ENCODE data around the gene IL36G.
"Not testable (repeated sequence)": the region's sequence is repeated elsewhere in the genome, so short reads cannot be mapped to it uniquely, and the experiment has no call there.

IL36G gene

DNA sequence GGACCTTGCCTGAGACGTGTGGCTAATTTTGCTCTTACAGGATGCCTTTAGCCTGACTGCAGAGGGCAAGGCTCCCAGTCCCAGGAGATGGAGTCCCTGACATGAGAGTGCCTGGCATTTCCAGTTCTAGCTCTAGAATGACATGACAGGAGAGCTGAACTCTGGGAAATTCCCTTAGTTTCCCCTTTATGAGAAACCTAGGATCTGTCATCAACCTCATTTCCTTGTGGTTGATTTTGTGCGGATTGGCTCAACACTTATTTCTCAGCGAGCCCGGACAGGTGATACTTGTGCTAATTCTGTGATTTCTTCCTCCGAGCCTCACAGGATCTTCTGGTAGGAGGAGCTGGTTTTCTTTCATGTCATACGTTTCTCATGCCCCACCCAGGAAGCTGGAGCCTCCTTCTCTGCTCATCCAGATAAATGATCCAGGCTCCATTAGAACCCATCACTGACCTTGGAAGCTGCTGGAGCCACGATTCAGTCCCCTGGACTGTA, at the start of gene IL36G:
Gene IL36G, plus strand, starts transcription at position 448 of the 498 bp plus-strand sequence. CDS start 633 bp downstream, outside the sequence.
- no peak for DNase-seq (ENCODE audit: low read depth)

DNA sequence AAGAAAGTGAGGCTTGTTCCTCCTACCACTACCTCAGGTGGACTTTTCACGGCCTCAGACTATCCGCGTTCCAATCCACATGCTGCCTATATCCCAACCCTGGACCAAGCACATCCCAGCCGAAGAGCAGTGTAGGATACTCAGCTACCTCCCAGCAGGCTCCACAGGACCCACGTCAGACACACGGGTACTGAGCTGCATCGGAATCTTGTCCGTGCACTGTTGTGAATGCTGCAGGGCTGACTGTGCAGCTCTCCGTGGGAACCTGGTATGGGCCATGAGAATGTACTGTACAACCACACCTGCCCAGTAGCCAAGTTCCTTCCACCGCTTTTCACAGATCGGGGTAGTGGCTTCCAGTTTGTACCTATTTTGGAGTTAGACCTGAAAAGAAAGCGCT, 44.5 kb upstream of the IL36G start:
- DNase-seq (ENCODE audit: low read depth), result no peak

DNA sequence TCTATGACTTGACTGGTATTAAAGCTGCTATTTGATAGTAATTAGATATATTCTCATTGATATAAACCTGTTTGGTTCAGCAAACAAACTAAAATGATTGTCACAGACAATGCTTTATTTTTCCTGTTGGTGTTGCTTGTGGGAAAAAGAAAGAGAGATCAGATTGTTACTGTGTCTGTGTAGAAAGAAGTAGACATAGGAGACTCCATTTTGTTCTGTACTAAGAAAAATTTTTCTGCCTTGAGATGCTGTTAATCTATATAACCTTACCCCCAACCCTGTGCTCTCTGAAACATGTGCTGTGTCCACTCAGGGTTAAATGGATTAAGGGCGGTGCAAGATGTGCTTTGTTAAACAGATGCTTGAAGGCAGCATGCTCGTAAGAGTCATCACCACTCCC, 43.7 kb upstream of the IL36G start:
- DNase-seq (ENCODE audit: low read depth), result not testable (repeated sequence)

- DNase-seq (ENCODE audit: low read depth), result no peak
Measured at GRCh38 chr2:112936927-112937232, 40.9 kb upstream of the IL36G start.

GRCh38 chr2:112938904-112939303, 38.9 kb upstream of the IL36G start:
- no peak for DNase-seq (ENCODE audit: low read depth)

- no peak for DNase-seq (ENCODE audit: low read depth)
Measured at GRCh38 chr2:112939425-112939824, 38.4 kb upstream of the IL36G start.

- no peak for DNase-seq (ENCODE audit: low read depth)
Measured at GRCh38 chr2:112940859-112941625, 36.8 kb upstream of the IL36G start.

DNA sequence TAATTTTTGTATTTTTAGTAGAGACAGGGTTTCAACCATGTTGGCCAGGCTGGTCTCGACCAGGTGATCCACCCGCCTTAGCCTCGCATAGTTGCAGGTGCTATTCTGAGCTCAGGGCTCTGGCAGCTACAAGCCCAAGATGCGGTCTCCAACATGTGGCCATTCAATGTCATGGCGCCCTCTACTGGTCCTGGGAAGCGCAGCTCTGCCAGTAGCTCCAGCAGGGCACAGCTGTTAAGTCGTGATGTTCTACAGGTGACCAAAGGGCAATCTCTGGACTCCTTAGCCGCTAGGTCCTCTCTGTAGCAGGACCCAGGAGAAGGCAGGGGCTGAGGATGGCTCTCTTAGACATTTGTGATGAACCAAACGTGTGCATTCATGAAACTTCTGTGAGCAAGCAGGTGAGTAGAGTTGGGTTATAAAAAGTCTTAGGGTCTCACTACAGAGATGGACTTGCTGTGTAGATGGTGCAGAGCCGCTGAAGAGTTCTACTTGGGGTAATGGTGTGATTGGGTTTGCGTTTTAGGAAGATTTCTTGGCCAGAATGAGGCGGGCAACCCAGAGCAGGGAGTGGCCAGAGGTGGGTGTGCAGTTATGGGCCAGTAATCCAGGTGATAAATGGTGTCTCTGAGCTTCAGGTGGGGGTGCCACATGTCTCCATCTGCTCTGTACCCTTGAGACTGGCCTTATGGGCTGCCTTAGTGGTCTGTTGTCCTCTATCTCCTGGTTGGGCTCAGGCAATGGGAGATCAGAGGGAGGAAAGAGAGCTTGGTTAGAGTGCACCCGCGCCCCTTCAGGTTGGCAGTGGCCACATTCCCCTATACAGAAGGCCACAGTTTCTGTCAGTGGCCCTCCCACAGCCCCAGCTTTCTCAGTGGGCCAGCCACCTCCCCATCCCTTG, 35.8 kb upstream of the IL36G start:
- DNase-seq (ENCODE audit: low read depth), result peak; percentile 20

GRCh38 chr2:112942654-112943002, 35.2 kb upstream of the IL36G start:
- DNase-seq (ENCODE audit: low read depth), result no peak

- no peak for DNase-seq (ENCODE audit: low read depth)
Measured at GRCh38 chr2:112944971-112945370, 32.8 kb upstream of the IL36G start.

- no peak for DNase-seq (ENCODE audit: low read depth)
Measured at GRCh38 chr2:112946086-112946485, 31.7 kb upstream of the IL36G start.

- DNase-seq (ENCODE audit: low read depth), result no peak
Measured at GRCh38 chr2:112947374-112947773, 30.4 kb upstream of the IL36G start.

DNA sequence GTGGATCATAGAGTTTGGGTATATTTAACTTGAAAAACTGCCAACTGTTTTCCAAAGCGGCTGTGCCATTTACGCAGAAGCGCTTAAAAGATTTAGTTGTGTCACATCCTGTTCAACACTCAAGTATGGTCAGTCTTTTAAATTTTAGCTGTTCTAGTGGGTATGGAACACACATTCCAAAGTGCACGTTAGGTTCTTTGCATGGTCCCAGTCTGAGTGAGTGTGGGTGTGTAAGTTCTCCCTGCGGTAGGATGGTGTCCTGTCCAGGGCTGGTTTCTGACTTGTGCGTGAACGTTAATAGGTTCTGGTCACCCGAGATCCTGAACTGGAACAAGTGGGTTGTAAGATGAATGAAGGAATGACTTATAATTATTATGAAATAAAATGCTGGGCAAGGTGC, 28.4 kb upstream of the IL36G start:
- DNase-seq (ENCODE audit: low read depth), result no peak

- no peak for DNase-seq (ENCODE audit: low read depth)
Measured at GRCh38 chr2:112954364-112954763, 23.4 kb upstream of the IL36G start.

GRCh38 chr2:112957511-112957910, 20.3 kb upstream of the IL36G start:
- DNase-seq (ENCODE audit: low read depth), result no peak

GRCh38 chr2:112958428-112959108, 19.2 kb upstream of the IL36G start:
- DNase-seq (ENCODE audit: low read depth), result no peak

DNA sequence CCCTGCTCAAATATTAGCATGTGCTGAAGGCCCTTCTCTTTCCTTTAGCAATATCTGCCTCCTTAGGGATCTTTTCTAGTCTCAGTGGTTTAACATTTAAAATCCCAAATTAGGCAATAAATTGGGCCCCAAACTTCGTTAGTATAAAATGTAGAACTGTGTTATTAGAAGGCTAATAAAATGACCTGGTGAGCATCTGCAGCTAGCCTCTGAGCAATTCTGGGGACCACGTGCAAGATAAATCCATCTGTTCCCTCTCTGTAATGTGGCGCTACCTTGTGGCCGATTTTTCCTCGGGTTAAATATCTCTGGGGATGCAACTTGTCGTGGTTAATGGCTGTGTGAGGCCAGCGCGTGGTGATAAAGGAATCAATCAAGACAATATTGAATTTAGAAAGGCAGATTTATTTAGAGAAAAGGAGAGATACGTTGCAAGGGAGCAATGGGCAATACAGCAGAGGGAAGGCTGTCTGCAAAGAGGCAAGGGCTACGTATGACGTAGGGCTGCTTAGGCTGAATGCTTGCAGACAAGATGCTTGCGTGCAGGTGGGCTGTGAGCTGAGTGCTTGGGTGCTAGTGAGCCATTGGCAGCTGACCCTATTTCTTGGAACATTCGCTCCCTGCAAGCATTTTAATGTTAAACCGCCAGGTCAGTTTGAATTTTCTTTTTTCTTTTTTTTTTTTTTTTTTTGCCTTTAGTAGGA, 18.5 kb upstream of the IL36G start:
- DNase-seq (ENCODE audit: low read depth), result no peak

DNA sequence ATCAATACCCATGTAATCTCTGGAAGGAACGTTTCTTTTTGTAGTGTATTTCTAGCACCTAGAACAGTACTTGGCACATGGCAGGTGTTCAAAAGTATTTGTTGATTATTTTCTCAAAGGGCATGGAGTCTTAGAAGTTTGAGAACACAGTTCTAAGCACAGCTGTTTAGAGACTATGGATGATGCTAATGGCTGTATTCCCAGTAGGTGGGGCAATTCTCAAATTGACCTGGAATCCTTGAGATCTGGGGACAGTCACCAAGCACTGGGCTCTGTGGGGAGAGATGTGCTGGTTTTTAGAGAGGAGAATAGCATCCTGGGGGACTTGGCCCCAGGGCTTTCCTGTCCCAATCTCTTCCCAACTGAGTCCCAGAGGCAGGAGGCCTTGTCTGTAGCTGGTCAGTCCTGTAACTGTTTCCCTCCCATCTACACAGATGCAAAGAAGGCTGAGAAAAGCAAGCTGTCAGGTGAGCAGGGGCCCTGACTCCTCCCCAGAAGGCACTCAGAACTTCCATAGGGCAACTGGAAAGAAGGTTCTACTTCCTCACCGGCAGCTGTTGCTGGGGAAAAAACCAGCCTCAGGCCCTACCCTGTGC, 17.5 kb upstream of the IL36G start:
- no peak for DNase-seq (ENCODE audit: low read depth)

GRCh38 chr2:112962308-112963175, 15.3 kb upstream of the IL36G start:
- no peak for DNase-seq (ENCODE audit: low read depth)

DNA sequence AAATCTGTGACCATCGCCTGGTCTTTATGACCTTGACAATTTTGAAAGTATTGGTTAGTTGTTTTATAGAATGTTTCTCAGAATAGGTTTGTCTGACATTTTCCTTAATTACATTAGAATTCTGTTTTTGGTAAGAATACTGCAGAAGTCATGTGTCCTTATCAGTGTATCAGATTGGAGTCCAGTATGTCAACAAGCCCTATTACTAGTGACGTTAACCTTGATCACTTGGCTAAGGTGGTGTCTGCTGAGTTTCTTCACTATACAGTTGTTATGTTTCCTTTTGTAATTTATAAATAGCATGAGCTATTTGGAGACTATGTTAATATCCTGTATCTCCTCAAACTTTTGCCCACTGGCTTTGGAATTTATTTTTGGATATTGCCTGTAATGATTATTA, 10.8 kb upstream of the IL36G start:
- DNase-seq (ENCODE audit: low read depth), result no peak
